Stimulated activated CD8-positive, alpha-beta memory T cell treated with anti-CD3 and anti-CD28 coated beads, Interleukin-12 subunit alpha, Interleukin-12 subunit beta, amount 100 ng/mL, for 1 hour (primary cell): ENCODE data around the gene RTEL1.
A peak's percentile ranks its signal among the peaks of the same experiment; 100 is the strongest.
"Not testable (repeated sequence)": the region's sequence is repeated elsewhere in the genome, so short reads cannot be mapped to it uniquely, and the experiment has no call there.

ENCODE experiments used
- DNase-seq: peaks from one replicate; pipeline ENCODE4 v3.0.0-alpha.2; 2020; ENCODE audit warnings: low read depth

Gene RTEL1

GRCh38 chr20:63657937-63658748 is at the start of gene RTEL1:
Gene RTEL1 (plus strand): TSS chr20:63658312. CDS start chr20:63659403, 1,091 bp downstream.
- peak; percentile 79 for DNase-seq

GRCh38 chr20:63610581-63611435 is 47.3 kb upstream of the RTEL1 start:
- DNase-seq, result no peak

DNA sequence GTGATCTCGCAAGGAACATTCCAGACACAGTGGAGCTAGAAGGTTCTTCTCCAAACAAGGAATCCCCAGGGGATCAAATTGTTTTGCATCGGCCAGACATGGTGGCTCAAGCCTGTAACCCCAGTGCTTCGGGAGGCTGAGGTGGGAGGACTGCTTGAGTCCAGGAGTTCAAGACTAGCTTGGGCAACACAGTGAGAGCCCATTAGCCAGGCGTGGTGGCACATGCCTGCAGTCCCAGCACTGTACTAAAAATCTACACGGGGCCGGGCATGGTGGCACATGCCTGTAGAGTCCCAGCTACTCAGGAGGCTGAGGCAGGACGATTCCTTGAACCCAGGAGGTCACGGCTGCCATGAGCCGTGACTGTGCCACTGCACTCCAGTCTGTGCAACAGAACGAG is 46.5 kb upstream of the RTEL1 start:
- no peak for DNase-seq

GRCh38 chr20:63612276-63612931 is 45.7 kb upstream of the RTEL1 start:
- no peak for DNase-seq

GRCh38 chr20:63613863-63614594 is 44.1 kb upstream of the RTEL1 start:
- not testable (repeated sequence) for DNase-seq

DNA sequence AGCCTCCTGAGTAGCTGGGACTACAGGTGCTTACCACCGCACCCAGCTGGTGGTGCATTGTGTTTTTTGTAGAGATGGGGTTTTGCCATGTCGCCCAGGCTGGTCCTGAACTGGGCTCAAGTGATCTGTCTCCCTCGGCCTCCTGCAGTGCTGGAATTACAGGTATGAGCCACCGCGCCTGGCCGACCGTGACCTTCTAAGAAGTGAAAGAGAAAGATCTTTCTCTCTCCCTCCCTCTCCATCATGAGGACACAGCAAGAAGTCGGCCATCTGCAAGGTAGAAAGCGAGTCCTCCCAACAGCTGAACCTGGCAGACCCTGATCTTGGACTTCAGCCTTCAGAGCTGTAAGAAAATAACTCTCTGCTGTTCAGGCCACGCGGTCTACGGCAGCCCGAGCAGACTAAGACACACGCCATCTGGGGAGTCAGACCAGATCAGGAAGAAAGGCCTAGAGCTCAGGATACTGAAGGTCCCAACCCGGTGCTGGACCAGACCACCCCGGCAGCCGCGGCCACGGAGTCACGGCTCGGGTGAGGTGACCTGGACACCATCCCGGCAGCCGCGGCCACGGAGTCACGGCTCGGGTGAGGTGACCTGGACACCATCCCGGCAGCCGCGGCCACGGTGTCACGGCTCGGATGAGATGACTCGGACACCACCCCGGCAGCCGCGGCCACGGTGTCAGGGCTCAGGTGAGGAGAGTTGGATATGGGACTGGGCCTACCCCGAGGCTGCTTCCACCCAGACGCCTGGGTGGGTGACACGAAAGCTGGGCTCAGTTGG is 40.8 kb upstream of the RTEL1 start:
- DNase-seq, result no peak

GRCh38 chr20:63617876-63618265 is 40.2 kb upstream of the RTEL1 start:
- DNase-seq, result no peak

- DNase-seq, result no peak
These were observed 39.7 kb upstream of the RTEL1 start for GRCh38 chr20:63618291-63618980.

- no peak for DNase-seq
These were observed 39.0 kb upstream of the RTEL1 start for GRCh38 chr20:63619086-63619485.

GRCh38 chr20:63619505-63619904 is 38.6 kb upstream of the RTEL1 start:
- no peak for DNase-seq

GRCh38 chr20:63620991-63621390 is 37.1 kb upstream of the RTEL1 start:
- DNase-seq, result no peak

- no peak for DNase-seq
These were observed 36.0 kb upstream of the RTEL1 start for GRCh38 chr20:63622096-63622495.

DNA sequence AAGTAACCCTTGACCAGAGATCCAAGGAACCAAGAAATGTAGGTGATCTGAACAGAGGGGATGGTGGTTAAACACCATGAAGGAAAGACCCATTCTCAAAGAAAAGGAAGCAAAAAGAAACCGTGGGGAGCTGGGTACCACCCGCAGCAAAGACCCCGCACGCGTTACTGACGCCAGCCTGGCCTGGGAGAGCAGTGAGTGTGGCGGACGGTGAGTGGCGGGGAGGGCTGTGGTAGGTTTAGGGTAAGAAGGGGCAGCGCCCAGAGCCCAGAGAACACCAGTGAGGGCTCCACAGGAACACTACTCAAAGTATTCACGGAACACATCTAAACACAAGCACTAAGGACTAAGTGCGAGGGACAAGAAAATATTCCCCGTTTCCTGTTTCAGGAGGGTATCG is 35.4 kb upstream of the RTEL1 start:
- DNase-seq, result no peak

GRCh38 chr20:63624486-63624885 is 33.6 kb upstream of the RTEL1 start:
- DNase-seq, result no peak

- DNase-seq, result no peak
These were observed 32.2 kb upstream of the RTEL1 start for GRCh38 chr20:63625771-63626423.

GRCh38 chr20:63626424-63627128 is 31.5 kb upstream of the RTEL1 start, which contains the start of gene GMEB2:
Gene GMEB2 (minus strand): TSS chr20:63627101. CDS start chr20:63619397, 7,704 bp downstream.
- DNase-seq, result peak; percentile 45

GRCh38 chr20:63627129-63627750 is 30.9 kb upstream of the RTEL1 start:
- peak; percentile 90 for DNase-seq

- DNase-seq, result no peak
These were observed 30.3 kb upstream of the RTEL1 start for GRCh38 chr20:63627751-63628245.
